Stimulated activated CD8-positive, alpha-beta memory T cell treated with anti-CD3 and anti-CD28 coated beads, Interleukin-7, amount 100 ng/mL, for 48 hours (primary cell): Measurements from ENCODE around the gene DPF3.
A peak's percentile ranks its signal among the peaks of the same experiment; 100 is the strongest.

ENCODE experiments used
- DNase-seq, 2 donors: peaks; one replicate each; pipeline ENCODE4 v3.0.0-alpha.2; 2020; ENCODE audit warnings: low read depth in 1 of 2; ENCODE audit errors: extremely low read depth in 1 of 2

DPF3 gene

DNA sequence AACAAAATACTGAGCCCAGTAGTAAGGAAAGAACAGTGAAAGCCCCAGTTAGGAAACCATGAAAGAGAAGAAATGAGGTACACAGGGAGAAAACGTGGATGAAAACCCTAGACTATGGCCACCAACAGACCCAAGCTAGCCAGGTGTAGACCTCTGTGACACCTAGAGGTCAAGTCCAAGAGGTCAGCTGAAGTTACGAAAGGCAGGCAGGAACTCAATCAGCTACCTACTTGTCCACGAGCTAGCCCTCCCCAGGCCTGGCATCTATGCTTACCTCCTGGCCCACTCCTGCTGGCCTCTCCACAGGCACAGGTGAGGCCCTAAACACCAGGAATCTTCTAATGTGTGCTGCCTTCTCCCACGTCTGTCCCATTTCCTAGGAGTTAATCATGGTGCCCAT lies 48.7 kb downstream of the DPF3 start:
- DNase-seq = no peak

- DNase-seq = no peak
Observed at GRCh38 chr14:72844524-72844923, 49.4 kb downstream of the DPF3 start.

DNA sequence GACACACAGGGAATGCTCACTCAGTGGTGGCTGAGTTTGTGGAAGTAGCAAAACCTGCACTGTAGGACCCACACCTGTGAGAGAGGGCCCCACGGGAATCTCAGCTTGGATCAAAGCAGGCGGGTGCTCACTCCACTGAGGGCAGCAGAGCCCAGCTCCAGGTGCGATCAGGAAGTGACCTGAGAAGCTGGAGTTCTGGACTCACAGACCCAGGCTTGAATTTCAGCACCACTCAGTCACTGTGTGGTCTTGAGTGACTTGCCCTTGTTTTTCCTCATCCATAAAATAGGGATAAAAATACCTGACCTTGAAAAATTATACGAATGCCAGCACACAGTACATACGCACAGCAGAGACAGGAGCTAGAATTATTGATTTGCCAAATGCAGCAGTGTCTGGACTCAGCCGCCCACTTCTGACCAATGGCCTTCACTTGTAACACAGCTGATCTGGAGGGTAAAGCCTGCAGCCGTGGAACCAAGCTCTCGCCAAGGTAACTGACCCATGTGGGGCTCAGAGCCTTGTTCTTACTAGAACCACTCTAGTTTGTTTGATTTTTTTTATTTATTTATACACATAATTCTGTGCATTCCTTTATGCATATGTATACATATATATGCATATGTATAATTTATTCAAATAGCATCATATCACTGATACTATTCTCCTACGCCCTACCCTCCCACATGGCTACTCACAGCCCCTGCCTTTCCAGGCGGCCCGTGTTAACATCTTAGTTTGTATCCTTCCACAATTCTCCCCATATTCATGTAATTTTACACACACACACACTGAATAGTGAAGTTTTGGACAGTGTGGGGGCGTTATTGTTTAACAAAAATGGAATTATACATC lies 53.9 kb downstream of the DPF3 start:
- no peak for DNase-seq

DNA sequence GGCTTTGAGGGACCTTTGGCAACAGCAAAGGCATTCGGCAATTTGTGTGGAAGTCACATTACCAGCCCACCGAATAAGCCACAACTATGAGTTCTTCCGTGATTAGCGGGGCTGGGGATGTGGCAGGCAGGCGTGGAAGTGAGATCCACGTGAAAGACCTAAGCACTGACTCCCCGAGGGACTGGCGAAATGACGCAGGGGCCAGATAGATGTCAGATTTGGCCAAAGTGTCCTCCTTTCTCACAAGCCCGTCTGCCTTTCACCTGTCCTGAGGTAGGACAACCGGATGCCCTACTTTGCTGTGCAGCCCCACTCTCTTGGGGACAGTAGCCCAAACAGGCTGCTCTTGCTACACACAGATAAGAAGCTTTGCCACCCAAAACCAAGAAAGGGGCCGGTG lies 54.5 kb downstream of the DPF3 start:
- DNase-seq = no peak

- DNase-seq = no peak
Observed at GRCh38 chr14:72836085-72836484, 57.8 kb downstream of the DPF3 start.

DNA sequence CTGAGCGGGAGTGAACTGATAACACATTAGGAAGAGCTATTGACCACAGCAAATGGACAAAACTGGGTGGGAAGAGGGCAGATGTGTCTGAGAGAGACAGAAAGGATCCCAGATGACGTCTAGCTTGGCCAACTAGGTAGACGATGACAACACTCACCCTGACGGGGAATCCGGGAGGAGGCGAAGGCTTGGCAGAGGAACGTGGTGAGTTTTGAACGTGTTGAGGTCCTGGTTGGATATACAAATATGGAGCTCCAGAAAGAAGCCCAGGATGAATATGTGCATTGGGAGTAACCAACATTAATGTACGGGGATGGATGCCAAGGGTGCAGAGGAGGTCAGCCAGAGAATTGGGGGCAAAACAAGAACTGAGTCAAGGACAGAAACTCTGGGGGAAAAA lies 60.7 kb downstream of the DPF3 start:
- DNase-seq = no peak

DNA sequence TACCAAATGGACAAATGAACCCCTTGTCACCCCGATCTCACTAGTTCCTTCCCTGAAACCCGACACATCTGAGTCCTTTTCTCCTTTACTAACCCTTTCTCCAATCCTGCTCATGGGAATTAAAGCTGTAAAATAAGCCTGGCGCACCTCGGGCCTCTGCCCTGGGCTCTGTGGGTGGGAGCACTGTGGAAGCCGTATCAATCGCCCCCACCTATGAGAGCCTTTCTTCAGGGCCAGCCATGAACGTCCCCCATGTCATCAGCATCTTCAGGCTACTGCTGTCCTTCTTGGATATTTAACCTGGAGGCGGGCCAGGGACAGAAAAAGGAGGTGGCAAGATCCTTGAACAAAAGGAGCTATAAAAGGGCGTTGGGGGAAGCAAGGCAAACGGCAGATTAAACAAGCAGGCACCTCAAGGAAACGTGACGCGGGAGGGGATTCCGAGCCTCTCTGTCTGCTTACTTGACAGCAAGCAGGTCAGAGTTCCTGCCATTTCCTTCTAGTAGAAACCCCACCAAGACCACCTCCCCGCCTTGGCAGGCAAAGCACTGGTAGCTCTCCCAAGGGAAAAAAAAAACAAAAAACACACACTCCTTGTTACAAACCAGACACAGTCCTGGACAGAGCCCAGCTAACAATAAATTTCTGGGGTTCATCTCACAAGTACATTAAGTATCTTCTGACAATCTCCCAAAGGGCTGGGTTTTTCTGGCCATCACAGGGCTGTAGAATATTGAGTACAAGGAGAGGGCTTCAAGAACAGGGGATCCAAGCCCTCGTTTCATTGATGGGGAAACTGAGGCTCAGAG lies 62.9 kb downstream of the DPF3 start:
- DNase-seq = no peak

GRCh38 chr14:72830356-72830755 lies 63.5 kb downstream of the DPF3 start:
- no peak for DNase-seq

- no peak for DNase-seq
Observed at GRCh38 chr14:72828604-72829003, 65.3 kb downstream of the DPF3 start.

- no peak for DNase-seq
Observed at GRCh38 chr14:72826039-72826438, 67.9 kb downstream of the DPF3 start.

DNA sequence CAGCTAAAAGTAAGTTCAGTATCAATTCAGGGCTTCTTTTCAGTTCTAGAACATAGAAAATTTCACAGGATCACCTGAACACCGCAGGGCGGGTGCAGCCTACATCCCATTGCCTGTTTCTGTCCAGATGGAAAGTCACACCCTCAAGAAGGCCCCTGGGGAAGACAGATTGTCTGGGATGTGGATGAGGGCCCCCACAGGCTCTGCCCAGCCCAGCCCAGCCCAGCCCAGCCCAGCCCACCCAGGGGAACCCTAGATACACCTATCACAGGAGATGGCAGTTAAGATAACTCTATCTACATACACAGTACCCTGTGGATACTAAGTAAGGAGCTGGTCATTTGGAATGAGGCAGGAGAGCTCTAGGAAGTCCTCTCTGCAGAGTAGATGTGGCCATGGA lies 68.4 kb downstream of the DPF3 start:
- no peak for DNase-seq

- DNase-seq = no peak
Observed at GRCh38 chr14:72824051-72824450, 69.8 kb downstream of the DPF3 start.

GRCh38 chr14:72822946-72823611 lies 70.8 kb downstream of the DPF3 start:
- DNase-seq = no peak

GRCh38 chr14:72818998-72819397 lies 74.9 kb downstream of the DPF3 start:
- no peak for DNase-seq

GRCh38 chr14:72816287-72816686 lies 77.6 kb downstream of the DPF3 start:
- DNase-seq = no peak

DNA sequence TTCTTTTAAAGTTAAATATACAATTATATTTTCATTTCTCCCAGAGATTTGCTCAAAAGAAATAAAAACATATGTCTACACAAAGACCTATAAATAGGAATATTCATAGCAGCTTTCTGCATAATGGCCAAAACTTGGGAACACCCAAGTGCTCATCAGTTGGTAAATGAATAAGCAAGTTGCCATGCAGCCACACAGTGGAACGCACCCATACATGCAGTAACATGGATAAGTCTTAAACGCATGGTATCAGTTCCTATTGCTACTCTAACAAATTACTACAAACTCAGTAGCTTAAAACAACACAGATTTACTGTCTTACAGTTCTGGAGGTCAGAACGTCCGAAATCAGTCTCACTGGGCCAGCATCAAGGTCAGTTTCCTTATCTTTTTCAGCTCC lies 78.5 kb downstream of the DPF3 start:
- no peak for DNase-seq

DNA sequence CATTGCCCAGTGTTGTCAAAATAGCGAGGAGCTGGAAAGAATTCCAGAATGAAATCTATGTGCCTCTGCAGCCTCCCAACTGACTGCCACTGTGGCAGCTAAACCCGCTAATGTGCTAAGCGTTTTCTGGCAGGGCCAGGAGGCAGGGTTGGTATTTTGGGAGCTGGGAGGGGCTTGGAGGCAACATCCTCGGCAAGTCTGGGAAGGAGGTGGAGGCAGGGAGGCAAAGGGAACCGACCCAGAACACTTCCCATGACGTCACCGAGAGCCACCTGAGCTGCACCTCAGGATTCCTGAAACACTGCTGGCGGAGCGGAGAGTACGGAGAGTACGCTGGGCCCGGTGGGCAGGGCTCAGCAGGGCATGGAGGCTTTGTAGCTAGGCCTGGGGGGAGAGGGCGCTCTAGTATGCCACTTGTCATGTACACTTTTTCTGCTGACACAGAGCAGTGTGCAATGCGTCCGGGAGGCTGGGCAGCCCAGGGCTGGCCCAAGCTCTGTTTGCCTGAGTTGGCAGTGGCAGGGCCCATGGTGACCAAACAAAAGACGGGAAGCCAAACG lies 81.5 kb downstream of the DPF3 start:
- DNase-seq = no peak

GRCh38 chr14:72810201-72810600 lies 83.7 kb downstream of the DPF3 start:
- peak; percentile 42 to 72 for DNase-seq

DNA sequence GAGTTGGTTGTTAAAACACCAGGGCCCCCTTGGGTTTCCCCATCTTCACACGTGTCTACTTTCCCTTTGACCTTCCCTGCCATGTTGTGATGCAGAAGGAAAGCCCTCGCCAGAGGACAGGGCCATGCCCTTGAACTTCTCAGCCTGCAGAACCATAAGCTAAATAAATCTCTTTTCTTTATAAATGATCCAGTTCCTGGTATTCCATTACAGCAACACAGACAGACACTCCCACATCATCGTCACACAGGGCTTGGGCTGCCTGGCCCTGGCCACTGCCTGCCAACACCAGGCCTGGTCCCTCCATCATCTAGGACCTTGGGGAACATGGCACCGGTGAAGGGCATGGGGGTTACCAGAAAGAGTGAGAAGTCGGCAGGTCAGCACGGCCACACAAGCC lies 84.8 kb downstream of the DPF3 start:
- no peak for DNase-seq

DNA sequence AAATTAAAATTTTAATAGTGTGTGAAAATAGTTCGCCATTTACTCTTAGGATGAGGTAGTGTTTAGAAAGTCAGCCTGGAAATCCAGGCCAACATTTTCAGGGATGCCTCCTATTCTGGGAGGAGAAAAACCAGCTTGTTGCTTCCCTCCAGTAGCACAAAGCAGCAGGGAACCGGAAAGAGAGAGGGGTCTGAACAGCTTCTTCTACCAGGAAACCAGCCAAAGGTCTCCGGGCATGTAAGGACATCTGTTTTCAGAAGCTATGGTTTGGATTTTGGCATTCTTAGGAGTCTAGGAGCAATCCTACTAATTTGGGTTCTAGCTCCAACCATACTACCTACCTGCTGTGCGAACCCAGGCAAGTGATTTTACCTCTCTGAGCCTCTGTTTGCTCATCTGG lies 85.3 kb downstream of the DPF3 start:
- no peak for DNase-seq

GRCh38 chr14:72802588-72802946 lies 91.3 kb downstream of the DPF3 start:
- DNase-seq = no peak
